ENCODE measurements around the gene ETHE1. TPM values are rescaled to one million over a fixed set of nuclear protein-coding genes. Genes with fewer than 3 reads are reported as not detected.

Gene ETHE1
- total RNA-seq, 2 experiments from 2014 or later = 20.2 to 21.7 TPM

GRCh38 chr19:43457809-43458208 lies 69.2 kb downstream of the ETHE1 start:
- no peaks in the 10 kb centered on the region for H3K9me3 ChIP-seq (ENCODE audit: control insufficient read depth in 1 of 2, insufficient read depth in 1 of 2, low read length in 2 of 2)
- POLR2A ChIA-PET = interaction anchor here (1.9 kb wide), 1 partner anchor 11 kb away, joined by 5 read pairs; no protein-coding TSS in a partner anchor
- no peak for TF ChIP-seq CTCF (IDR thresholded peaks at IDR 0.05)

More at GRCh38 chr19:43457809-43458208, 69.2 kb downstream of the ETHE1 start:
- Histone ChIP-seq H3K36me3 (ENCODE audit: insufficient read depth, low read length) (no peaks in the 10 kb centered on the region), H3K4me1 (ENCODE audit: insufficient read depth, low read length) (peaks cover 7% of the 10 kb centered on the region), H3K27ac (ENCODE audit: low read depth in 1 of 2, low read length in 2 of 2) (no peak overlapping the region), H3K4me3 (ENCODE audit: low read length) (no peak overlapping the region), H3K27me3 (ENCODE audit: control insufficient read depth in 1 of 2, insufficient read depth in 2 of 2, low read length in 2 of 2) (no peaks in the 10 kb centered on the region)
- ATAC-seq (ENCODE audit: poor library complexity) = no peak
- peaks cover 24% of the 10 kb centered on the region for H3K4me1 Mint-ChIP-seq (ENCODE audit: low read depth)
- no peaks in the 10 kb centered on the region for H3K9me3 Mint-ChIP-seq
- H3K4me3 Mint-ChIP-seq = no peak overlapping the region
- no peak for DNase-seq
- H3K36me3 Mint-ChIP-seq (ENCODE audit: low read depth) = no peaks in the 10 kb centered on the region
- H3K27ac Mint-ChIP-seq = no peak overlapping the region
- intact Hi-C loops (cut with DNase I, micrococcal nuclease) = no loop called here
- CTCF ChIA-PET = interaction anchor here (0.6 to 1.8 kb wide), 3 partner anchors 25 to 268 kb away, joined by 4 read pairs; partner anchors contain the start of gene PHLDB3
- no peaks in the 10 kb centered on the region for H3K27me3 Mint-ChIP-seq

Other genes with a start within 250 kb of the ETHE1 start
- gene CD177, start 173.5 kb downstream of the ETHE1 start, total RNA-seq = not detected
- not detected for gene TEX101, start 112.3 kb downstream of the ETHE1 start, total RNA-seq
- gene LYPD3, start 61.6 kb downstream of the ETHE1 start, total RNA-seq = 10 to 100 TPM; 35.6 to 37.3 TPM
- gene PHLDB3, start 22.5 kb downstream of the ETHE1 start, total RNA-seq = 10 to 100 TPM; 75.1 to 77.4 TPM
- 1 to 10 TPM; 2.6 to 2.7 TPM for gene ZNF575, start 6.0 kb upstream of the ETHE1 start, total RNA-seq
- 10 to 100 TPM; 25.1 to 26.2 TPM for gene XRCC1, start 48.3 kb upstream of the ETHE1 start, total RNA-seq
- gene PINLYP, start 48.6 kb upstream of the ETHE1 start, total RNA-seq = not detected
- 10 to 100 TPM; 28.9 to 29.8 TPM for gene IRGQ, start 68.9 kb upstream of the ETHE1 start, total RNA-seq
- gene ZNF576, start 69.4 kb upstream of the ETHE1 start, total RNA-seq = 1 to 10 TPM; 4.1 to 4.8 TPM
- gene SRRM5, start 84.9 kb upstream of the ETHE1 start, total RNA-seq = under 1 TPM; 0.25 to 0.56 TPM
- 10 to 100 TPM; 22.3 to 24.8 TPM for gene ZNF428, start 92.4 kb upstream of the ETHE1 start, total RNA-seq
- under 1 TPM; 0.28 to 0.36 TPM for gene CADM4, start 112.6 kb upstream of the ETHE1 start, total RNA-seq
- 10 to 100 TPM; 19.6 to 21.1 TPM for gene PLAUR, start 143.0 kb upstream of the ETHE1 start, total RNA-seq
- gene IRGC, start 188.9 kb upstream of the ETHE1 start, total RNA-seq = not detected
- 10 to 100 TPM; 34.7 to 38.2 TPM for gene SMG9, start 227.8 kb upstream of the ETHE1 start, total RNA-seq